Raji (cell line): Measurements from ENCODE around the gene MPHOSPH8.

Experiments
- POLR2A ChIP-seq: IDR thresholded peaks from 2 replicates; pipeline ENCODE4 v1.6.1; 2011; ENCODE audit warnings: low read depth, low read length, control low read depth; ENCODE audit not compliant: insufficient read depth

MPHOSPH8 gene

GRCh38 chr13:19664481-19665230 is 31.2 kb downstream of the MPHOSPH8 start:
- TF ChIP-seq POLR2A: no peak

GRCh38 chr13:19665427-19665859 is 32.0 kb downstream of the MPHOSPH8 start:
- TF ChIP-seq POLR2A: no peak

DNA sequence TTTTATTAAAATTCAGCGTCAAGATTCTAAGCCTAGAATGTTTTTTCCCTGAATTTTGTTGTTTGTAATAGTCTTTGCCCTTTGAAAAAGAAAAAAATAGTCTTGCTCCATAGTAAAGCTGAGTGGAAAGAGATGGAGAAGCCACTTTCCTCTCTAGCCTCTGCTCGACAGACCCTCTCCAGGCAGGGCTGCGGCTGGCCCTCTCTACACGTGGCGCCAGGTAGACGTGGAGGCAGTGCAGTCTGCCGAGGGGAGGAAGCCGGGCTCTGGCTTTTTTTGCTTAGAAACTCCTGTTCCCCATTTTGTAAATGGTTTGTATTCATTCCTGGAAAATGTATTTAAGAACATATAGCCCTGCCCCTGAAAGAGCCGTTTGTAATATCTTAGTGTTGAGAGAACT is 35.3 kb downstream of the MPHOSPH8 start:
- no peak for TF ChIP-seq POLR2A

DNA sequence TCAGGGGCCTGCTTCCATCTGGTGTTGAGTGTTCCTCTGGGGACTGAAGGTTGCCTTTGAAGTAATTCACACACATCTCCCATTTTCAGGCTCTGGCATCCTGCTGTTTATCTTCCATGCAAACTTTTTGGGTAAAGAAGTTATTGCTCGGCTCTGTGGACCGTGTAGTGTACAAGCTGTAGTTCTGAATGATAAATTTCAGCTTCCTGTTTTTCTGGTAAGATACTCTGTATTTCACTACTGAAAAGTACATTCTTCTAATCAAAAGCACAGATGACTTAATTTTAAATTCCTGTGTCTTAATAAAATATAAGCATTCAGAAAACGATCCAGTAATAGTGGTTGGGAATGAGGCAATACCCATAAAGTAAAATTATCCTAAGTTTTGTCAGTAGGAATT is 36.7 kb downstream of the MPHOSPH8 start:
- TF ChIP-seq POLR2A: no peak

GRCh38 chr13:19672990-19673389 is 39.5 kb downstream of the MPHOSPH8 start:
- TF ChIP-seq POLR2A: no peak

DNA sequence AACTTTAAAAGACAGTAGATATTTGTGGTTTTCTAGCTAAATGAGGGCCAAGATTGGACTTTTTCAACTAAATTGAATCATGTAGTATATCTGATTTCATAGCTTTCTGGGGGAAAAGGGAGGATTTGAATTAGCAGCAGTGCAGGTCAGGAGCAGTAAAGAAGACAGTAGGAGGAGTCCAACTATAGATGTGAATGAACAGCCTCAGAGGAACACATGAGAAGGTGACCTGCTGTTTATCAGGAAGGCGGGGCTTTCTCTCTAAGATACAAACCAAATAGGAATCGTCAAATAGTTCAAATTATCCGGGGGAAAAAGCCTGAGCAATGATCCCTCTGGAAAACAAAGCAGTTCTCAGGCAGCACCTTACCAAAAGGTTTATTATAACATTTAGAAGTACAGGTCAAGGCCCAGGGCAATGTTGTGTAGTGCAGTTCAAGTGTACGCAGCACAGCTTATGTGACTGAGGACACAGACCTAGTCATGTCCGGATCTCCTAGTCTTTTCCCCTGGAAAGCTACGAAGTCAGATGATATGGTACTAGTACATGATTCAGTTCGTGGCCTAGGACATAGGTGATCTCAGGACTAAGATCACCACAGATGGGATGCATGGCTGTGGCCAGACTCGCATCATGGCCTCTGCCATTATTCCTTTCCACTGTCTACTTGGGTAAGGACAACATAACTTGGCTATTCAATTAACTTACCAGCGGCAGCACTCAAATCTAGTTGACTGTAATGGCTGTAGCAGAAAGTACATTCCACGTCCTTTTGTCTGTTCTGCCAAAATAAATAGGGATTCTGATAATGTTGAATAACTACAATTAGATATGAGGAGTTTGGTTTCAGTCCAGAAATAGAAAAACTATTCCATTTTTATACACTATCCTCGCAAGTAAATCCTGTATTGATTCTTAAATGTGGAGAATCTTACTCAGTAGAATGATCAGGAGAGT is 40.3 kb downstream of the MPHOSPH8 start:
- TF ChIP-seq POLR2A: no peak

DNA sequence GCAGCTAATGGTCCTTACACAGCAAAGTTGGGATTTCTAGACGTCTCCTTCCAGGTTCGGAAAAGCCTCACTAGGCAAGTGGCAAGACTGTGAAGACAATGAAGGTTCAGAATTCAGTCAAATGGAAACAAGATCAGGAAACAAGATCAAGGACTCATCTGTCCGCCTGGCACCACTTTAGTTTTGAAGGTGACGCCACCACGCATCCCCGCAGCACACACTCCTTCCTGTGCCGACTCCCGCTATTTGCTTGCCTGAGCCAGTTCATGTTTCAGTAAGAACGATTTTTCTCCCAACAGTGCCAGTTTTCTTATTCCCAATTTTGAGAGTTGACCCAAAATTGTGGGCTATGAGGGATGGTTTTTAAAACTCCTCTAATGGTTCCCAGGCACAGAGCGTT is 41.4 kb downstream of the MPHOSPH8 start:
- no peak for TF ChIP-seq POLR2A

DNA sequence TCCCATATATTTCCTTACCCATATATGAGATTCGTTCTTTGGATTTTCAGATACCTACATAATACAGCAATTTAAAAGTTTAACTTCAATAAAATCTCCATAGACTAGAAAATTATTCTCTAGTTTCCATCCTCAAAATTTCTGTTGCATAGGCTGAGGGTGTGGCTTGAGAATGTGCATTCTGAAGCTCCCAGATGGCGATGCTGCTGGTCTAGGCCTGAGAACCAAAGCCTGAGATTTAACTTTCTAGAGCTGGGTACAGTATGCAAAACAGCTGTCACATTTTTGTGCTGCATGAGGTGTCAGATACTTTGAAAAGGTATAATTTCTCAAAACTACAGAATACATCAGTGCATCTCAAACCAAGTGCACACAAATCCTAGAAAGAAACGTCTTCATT is 42.7 kb downstream of the MPHOSPH8 start:
- TF ChIP-seq POLR2A: no peak

DNA sequence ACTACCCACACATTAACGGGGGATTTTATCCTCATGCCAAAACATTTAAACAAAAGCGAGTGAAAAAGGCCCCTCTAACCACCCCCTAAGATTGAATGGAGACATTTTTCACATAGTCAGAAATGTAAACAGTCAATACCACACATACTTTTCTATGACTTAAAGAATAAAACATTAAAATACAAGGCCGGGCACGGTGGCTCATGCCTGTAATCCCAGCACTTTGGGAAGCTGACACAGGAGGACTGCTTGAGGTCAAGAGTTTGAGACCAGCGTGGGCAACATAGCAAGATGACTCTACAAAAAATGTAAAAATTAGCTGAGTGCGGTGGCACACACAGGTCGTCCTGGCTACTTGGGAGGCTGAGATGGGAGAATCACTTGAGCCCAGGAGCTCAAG is 47.3 kb downstream of the MPHOSPH8 start:
- TF ChIP-seq POLR2A: no peak

DNA sequence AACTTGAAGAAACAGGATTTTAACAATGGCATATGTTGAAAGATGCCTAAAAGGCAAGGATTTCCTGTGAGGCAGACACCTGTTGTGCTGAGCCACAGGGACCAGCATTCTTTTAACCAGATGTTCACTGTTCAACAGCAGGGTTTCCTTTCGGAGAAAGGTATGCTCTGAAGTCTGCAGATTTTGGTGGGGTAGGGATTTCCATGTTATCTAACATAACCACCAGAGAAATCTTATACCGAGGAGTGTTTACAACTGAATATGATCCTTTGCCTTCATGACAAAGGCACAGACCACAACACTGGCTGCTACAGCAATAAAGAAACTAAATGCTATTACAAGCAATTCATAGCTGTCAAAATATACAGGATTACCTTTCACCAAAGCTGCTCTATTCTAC is 48.1 kb downstream of the MPHOSPH8 start:
- no peak for TF ChIP-seq POLR2A

DNA sequence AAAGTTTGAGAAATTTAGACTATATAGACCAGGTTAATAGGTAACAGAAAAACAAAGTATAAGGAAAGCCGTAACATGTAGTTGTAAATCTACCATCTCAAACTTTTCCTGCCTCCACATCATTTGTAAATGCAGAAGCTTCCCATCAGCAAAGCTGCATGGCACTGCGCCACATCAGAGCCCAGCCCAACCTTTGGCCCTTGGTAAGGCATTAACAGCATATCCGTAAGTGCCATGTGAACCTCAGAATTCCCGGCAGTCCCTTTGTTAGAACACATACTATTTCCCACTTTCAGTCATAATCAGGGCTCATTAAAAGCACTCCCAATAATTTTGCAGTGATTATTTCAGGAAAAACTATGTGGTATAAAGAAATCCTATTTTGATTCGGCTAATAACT is 51.6 kb downstream of the MPHOSPH8 start:
- TF ChIP-seq POLR2A: no peak

DNA sequence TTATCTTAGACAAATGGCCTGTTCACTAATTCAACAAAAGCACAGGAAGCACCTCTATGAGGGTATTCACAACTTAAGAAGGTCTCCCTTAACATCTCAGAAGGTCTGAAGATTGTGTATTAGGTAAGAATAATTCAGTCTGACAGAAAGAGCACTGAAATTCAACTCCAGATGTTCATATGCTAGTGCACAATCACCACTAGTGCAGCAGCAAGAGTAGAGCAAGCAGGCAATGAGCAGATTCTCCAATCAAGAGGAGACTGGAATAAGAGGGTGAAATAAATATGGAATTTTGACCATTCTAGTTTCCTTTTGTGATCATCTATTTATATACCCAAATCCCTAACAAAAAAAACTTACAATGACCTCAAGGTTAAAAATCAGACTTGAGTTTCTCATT is 52.0 kb downstream of the MPHOSPH8 start:
- TF ChIP-seq POLR2A: no peak

GRCh38 chr13:19695428-19695827 is 62.0 kb downstream of the MPHOSPH8 start:
- TF ChIP-seq POLR2A: no peak

DNA sequence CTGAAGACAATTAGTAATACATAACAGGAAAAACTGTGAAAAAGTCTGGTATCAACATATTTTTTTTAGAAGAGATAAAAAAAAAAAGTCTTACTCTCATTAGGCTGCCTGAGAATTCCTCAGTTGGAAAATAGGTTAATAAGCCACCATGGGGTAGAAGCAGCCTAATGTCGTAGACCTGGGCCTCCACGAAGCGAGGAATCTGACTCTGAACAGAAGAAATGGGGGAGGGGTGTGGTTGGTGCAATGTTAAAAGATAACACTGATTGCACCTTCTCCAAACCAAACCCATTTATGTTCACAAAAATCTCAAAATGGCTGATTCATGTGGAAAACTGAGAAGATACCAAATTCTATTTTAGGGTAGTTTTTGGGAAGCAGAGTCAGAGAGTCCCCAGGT is 62.4 kb downstream of the MPHOSPH8 start:
- TF ChIP-seq POLR2A: no peak

- TF ChIP-seq POLR2A: no peak
These were observed 79.9 kb downstream of the MPHOSPH8 start for GRCh38 chr13:19713186-19713965.
